IMR-90 (cell line): ENCODE data around the gene TM4SF18. TPM values are rescaled to one million over a fixed set of nuclear protein-coding genes. Genes with fewer than 3 reads are reported as not detected.

Source experiments
- ATAC-seq: fragments of 200-7000 bp; cut with Tn5 transposase; 2 replicates; pipeline ENCODE4 v1.9.1; 2020; ENCODE audit warnings: low read depth, mild to moderate bottlenecking, moderate library complexity
- BruUV-seq: library from RNA; stranded (reverse); fragments of 400-500 nt; replicated peaks from 2 replicates; lab custom pipeline; 2021; lab: Mats Ljungman, UMichigan
- CTCF ChIA-PET: fragments of 300-600 bp; formaldehyde crosslinking; extraction: SDS; loops from one replicate; lab custom pipeline; 2021; ENCODE audit warnings: antibody characterized with exemption; lab: Yijun Ruan, JAX
- POLR2A ChIA-PET: fragments of 300-600 bp; sonication (Branson Sonifier 250); formaldehyde crosslinking; loops from one replicate; lab custom pipeline; 2022; ENCODE audit warnings: antibody characterized with exemption; ENCODE audit not compliant: unreplicated experiment; lab: Charles Lee
- DNase-seq: peaks from one replicate; pipeline ENCODE4 v3.0.0; 2013
- H2AFZ ChIP-seq: replicated peaks from 2 replicates; pipeline ENCODE3; 2013; ENCODE audit warnings: low read length, mild to moderate bottlenecking; ENCODE audit not compliant: poor library complexity
- H2AK5ac ChIP-seq: 2 replicates; pipeline ENCODE4 v1.6.1; 2013; ENCODE audit warnings: low read depth, low read length, inconsistent platforms
- H2AK9ac ChIP-seq: replicated peaks from 2 replicates; pipeline ENCODE3; 2013; ENCODE audit warnings: mild to moderate bottlenecking, low read depth, low read length, moderate library complexity; ENCODE audit not compliant: poor library complexity
- H2BK120ac ChIP-seq: 2 replicates; pipeline ENCODE4 v1.6.1; 2013; ENCODE audit warnings: low read depth, low read length, inconsistent platforms
- H2BK15ac ChIP-seq: 3 replicates; pipeline ENCODE4 v1.6.1; 2013; ENCODE audit warnings: low read depth, low read length, inconsistent platforms
- H2BK20ac ChIP-seq: 2 replicates; pipeline ENCODE4 v1.6.1; 2013; ENCODE audit warnings: low read depth, mild to moderate bottlenecking, inconsistent platforms, low read length, moderate library complexity
- H2BK5ac ChIP-seq: 2 replicates; pipeline ENCODE4 v1.6.1; 2013; ENCODE audit warnings: mild to moderate bottlenecking, low read depth, low read length, inconsistent platforms; ENCODE audit not compliant: poor library complexity, severe bottlenecking
- H3K14ac ChIP-seq: replicated peaks from 2 replicates; pipeline ENCODE4 v1.6.1; 2013; ENCODE audit warnings: low read depth, low read length, inconsistent platforms
- H3K18ac ChIP-seq: 2 replicates; pipeline ENCODE4 v1.6.1; 2013; ENCODE audit warnings: low read depth, low read length, control low read depth
- H3K23ac ChIP-seq: 2 replicates; pipeline ENCODE4 v1.6.1; 2013; ENCODE audit warnings: low read depth, low read length, inconsistent platforms
- H3K27ac ChIP-seq: 2 replicates; pipeline ENCODE4 v1.5.1; 2013; ENCODE audit warnings: mild to moderate bottlenecking, control low read depth, low read length; ENCODE audit not compliant: insufficient read depth
- H3K27me3 ChIP-seq: 2 replicates; pipeline ENCODE4 v1.6.1; 2013; ENCODE audit warnings: low read length; ENCODE audit not compliant: control insufficient read depth, insufficient read depth
- H3K36me3 ChIP-seq: 2 replicates; pipeline ENCODE4 v1.6.1; 2013; ENCODE audit warnings: low read length, mixed read lengths; ENCODE audit not compliant: control insufficient read depth, insufficient read depth
- H3K4ac ChIP-seq: 2 replicates; pipeline ENCODE4 v1.6.1; 2013; ENCODE audit warnings: low read depth, low read length, inconsistent platforms
- H3K4me1 ChIP-seq: 2 replicates; pipeline ENCODE4 v1.6.1; 2013; ENCODE audit warnings: low read length, mixed read lengths; ENCODE audit not compliant: control insufficient read depth, insufficient read depth
- H3K4me2 ChIP-seq: 2 replicates; pipeline ENCODE4 v1.6.1; 2013; ENCODE audit warnings: low read depth, mild to moderate bottlenecking, control low read depth, low read length, moderate library complexity
- H3K4me3 ChIP-seq: 2 replicates; pipeline ENCODE4 v1.5.1; 2013; ENCODE audit warnings: low read depth, mild to moderate bottlenecking, control low read depth, low read length, moderate library complexity; ENCODE audit not compliant: insufficient read depth
- H3K56ac ChIP-seq: 2 replicates; pipeline ENCODE4 v1.6.1; 2013; ENCODE audit warnings: low read length, inconsistent platforms; ENCODE audit not compliant: insufficient read depth; ENCODE audit errors: extremely low read depth
- H3K79me1 ChIP-seq, 2 experiments: 2 replicates each; pipeline ENCODE4 v1.6.1; 2013; ENCODE audit warnings: low read length in 2 of 2, inconsistent platforms in 1 of 2, low read depth in 1 of 2
- H3K9ac ChIP-seq: 2 replicates; pipeline ENCODE4 v1.6.1; 2013; ENCODE audit warnings: low read depth, low read length, control low read depth
- H3K9me1 ChIP-seq: 2 replicates; pipeline ENCODE4 v1.6.1; 2013; ENCODE audit warnings: low read length, inconsistent platforms; ENCODE audit not compliant: insufficient read depth
- H3K9me3 ChIP-seq: 2 replicates; pipeline ENCODE4 v1.6.1; 2013; ENCODE audit warnings: low read length; ENCODE audit not compliant: control insufficient read depth, insufficient read depth
- H4K20me1 ChIP-seq: 2 replicates; pipeline ENCODE4 v1.6.1; 2013; ENCODE audit warnings: low read length, inconsistent platforms; ENCODE audit not compliant: insufficient read depth
- H4K5ac ChIP-seq: 2 replicates; pipeline ENCODE4 v1.6.1; 2013; ENCODE audit warnings: mild to moderate bottlenecking, low read depth, low read length, control low read depth
- H4K8ac ChIP-seq, 2 experiments: 2 replicates each; pipeline ENCODE4 v1.6.1; 2013; ENCODE audit warnings: low read depth in 2 of 2, low read length in 2 of 2, control low read depth in 1 of 2, inconsistent platforms in 1 of 2
- H4K91ac ChIP-seq: 2 replicates; pipeline ENCODE4 v1.6.1; 2013; ENCODE audit warnings: low read depth, low read length, inconsistent platforms; ENCODE audit not compliant: insufficient read depth
- ELK1 ChIP-seq: fragments of 150-350 bp; IDR thresholded peaks from 2 replicates; pipeline ENCODE4 v1.6.1; 2016; ENCODE audit warnings: low read depth, mild to moderate bottlenecking, low read length, moderate library complexity, borderline replicate concordance
- FOS ChIP-seq: fragments of 150-350 bp; IDR thresholded peaks from 2 replicates; pipeline ENCODE4 v1.6.1; 2016; ENCODE audit warnings: low read depth, low read length
- SMC3 ChIP-seq: fragments of 150-350 bp; IDR thresholded peaks from 2 replicates; pipeline ENCODE4 v1.6.1; 2016; ENCODE audit warnings: low read depth, mild to moderate bottlenecking, antibody characterized with exemption, low read length, moderate library complexity
- whole genome bisulfite sequencing, 2 experiments: methylation state at CpG; one replicate each; pipeline versions ENCODE4 v1.1.5 to v1.1.7; 2013; ENCODE audit warnings: missing lambda C conversion rate in 2 of 2; ENCODE audit not compliant: insufficient read length in 1 of 2; ENCODE audit errors: extremely low coverage in 2 of 2; 5-methylcytosine and 5-hydroxymethylcytosine counted together
- dilution Hi-C: fragments of 300-500 bp; cut with HindIII; formaldehyde crosslinking; loops from one replicate; pipeline ENCODE4 v1.14.3; 2018; ENCODE audit warnings: low sequenced_read_pairs; ENCODE audit not compliant: unreplicated experiment
- in situ Hi-C: fragments of 300-500 bp; cut with MboI; formaldehyde crosslinking; loops from 3 replicates; pipeline ENCODE4 v1.14.3; 2019; ENCODE audit warnings: low sequenced_read_pairs, inconsistent platforms, mixed read lengths
- intact Hi-C: fragments of 100-400 bp; cut with micrococcal nuclease; formaldehyde crosslinking; loops from 2 replicates; pipeline ENCODE4 v1.10.0; 2022
- polyA plus RNA-seq, 3 experiments: library from polyadenylated mRNA; depleted of rRNA; stranded (reverse); fragments of >200 nt; gene quantifications; 2 replicates each; pipeline ENCODE4 v1.2.3, GENCODE V29; 2012; ENCODE audit warnings: low replicate concordance in 1 of 3
- total RNA-seq: library from RNA; depleted of rRNA; stranded (reverse); fragments of >200 nt; gene quantifications from 2 replicates; pipeline ENCODE4 v1.2.3, GENCODE V29; 2012

Gene TM4SF18
- total and polyA plus RNA-seq, 2 of the 4 experiments (the other 2 are of a cell fraction): under 0.01 TPM; not detected in 1

GRCh38 chr3:149314807-149315578 lies 18.4 kb downstream of the TM4SF18 start:
- Histone ChIP-seq H3K4me2 (peak overlapping the region; percentile 70), H2BK5ac (peak overlapping the region; percentile 72), H2AK9ac (no peak overlapping the region), H4K8ac (peak overlapping the region in 1 of 2 experiments; percentile 65; a peak in 2 of 4 replicates), H4K20me1 (no peaks in the 10 kb centered on the region), H2BK20ac (peak overlapping the region; percentile 58), H2AFZ (peak overlapping the region; percentile 7), H4K91ac (peak overlapping the region; percentile 22; the same call in 1 of the 2 replicates), H3K36me3 (no peaks in the 10 kb centered on the region), H2BK120ac (peak overlapping the region; percentile 60), H3K14ac (peak overlapping the region; percentile 16; the same call in 1 of the 2 replicates), H3K23ac (peak overlapping the region; percentile 15; the same call in 1 of the 2 replicates), H3K4me3 (no peak overlapping the region), H3K9me3 (no peaks in the 10 kb centered on the region), H3K9me1 (peaks cover 3% of the 10 kb centered on the region; the same call in 1 of the 2 replicates), H3K27me3 (no peaks in the 10 kb centered on the region), H3K18ac (peak overlapping the region; percentile 95; the same call in 1 of the 2 replicates), H4K5ac (peak overlapping the region; percentile 90; the same call in 1 of the 2 replicates), H3K79me1 (0 out of 4 replicates have a peak, but pooled peaks cover 0 to 3% of the 10 kb centered on the region in 2 experiments), H3K56ac (no peak overlapping the region), H3K9ac (no peak overlapping the region; the same call in 1 of the 2 replicates), H2BK15ac (peak overlapping the region; percentile 60), H3K4me1 (peaks cover 17% of the 10 kb centered on the region), H3K4ac (peak overlapping the region; percentile 56), H3K27ac (peak overlapping the region; percentile 53), H2AK5ac (peak overlapping the region; percentile 35; the same call in 1 of the 2 replicates)
- TF ChIP-seq ELK1 (no peak), FOS (peak; percentile 41; the same call in 1 of the 2 replicates), SMC3 (no peak)
- POLR2A ChIA-PET: no interaction called here
- WGBS, 2 experiments: no CpG with 5 or more reads among the region's 7 CpGs
- dilution Hi-C loops (no loop called here), in situ Hi-C loops (no loop called here), intact Hi-C loops (no loop called here)
- CTCF ChIA-PET: no interaction called here
- ATAC-seq (peak; percentile 93), DNase-seq (peak; percentile 82)
- no TSS peak for BruUV-seq
